K562 (cell line): Measurements from ENCODE around the gene SLPI. TPM values are rescaled to one million over a fixed set of nuclear protein-coding genes. Genes with fewer than 3 reads are reported as not detected.

Source experiments
- ARNT ChIP-seq, 2 experiments: fragments of 450-650 bp; IDR thresholded peaks; 2 replicates each; pipeline ENCODE4 v1.6.1; 2016; ENCODE audit warnings: mild to moderate bottlenecking in 1 of 2
- CBX8 ChIP-seq: fragments of 200-600 bp; sonication (generic); IDR thresholded peaks from 2 replicates; pipeline ENCODE4 v1.6.1; 2012; ENCODE audit warnings: borderline replicate concordance, mixed run types, low read depth, mild to moderate bottlenecking, moderate library complexity, mixed read lengths, low read length, control low read depth, inconsistent platforms; ENCODE audit not compliant: poor library complexity, severe bottlenecking; ENCODE audit errors: extremely low read depth
- CEBPB ChIP-seq: fragments of 450-650 bp; IDR thresholded peaks from 2 replicates; pipeline ENCODE4 v1.6.1; 2016; ENCODE audit warnings: missing genetic modification characterization, missing compliant biosample characterization
- FIP1L1 ChIP-seq: fragments of 200-400 bp; formaldehyde crosslinking; IDR thresholded peaks from 2 replicates; pipeline ENCODE4 v1.6.1; 2018; ENCODE audit warnings: mild to moderate bottlenecking, low read depth, low read length; ENCODE audit not compliant: poor library complexity, severe bottlenecking
- JUNB ChIP-seq: fragments of 450-650 bp; formaldehyde crosslinking; conservative IDR thresholded peaks from 2 replicates; pipeline ENCODE4 v1.4.0; 2020; ENCODE audit warnings: mild to moderate bottlenecking
- KAT2B ChIP-seq: IDR thresholded peaks from one replicate; pipeline ENCODE4 v1.6.1; 2012; ENCODE audit warnings: low read depth, mild to moderate bottlenecking, control low read depth, inconsistent platforms, low read length, moderate library complexity
- MBD2 ChIP-seq: sonication (generic); IDR thresholded peaks from 2 replicates; pipeline ENCODE4 v1.6.1; 2016; ENCODE audit warnings: low read depth, borderline replicate concordance
- MCM2 ChIP-seq: fragments of 450-650 bp; IDR thresholded peaks from 2 replicates; pipeline ENCODE4 v1.6.1; 2017; ENCODE audit warnings: low read depth, mild to moderate bottlenecking
- PRDM10 ChIP-seq: fragments of 450-650 bp; IDR thresholded peaks from 2 replicates; pipeline ENCODE4 v1.6.1; 2018; ENCODE audit not compliant: partially characterized antibody
- SETDB1 ChIP-seq: IDR thresholded peaks from one replicate; pipeline ENCODE4 v1.6.1; 2012; ENCODE audit warnings: low read length, control low read depth, inconsistent platforms
- STAT5A ChIP-seq: IDR thresholded peaks from 2 replicates; pipeline ENCODE4 v1.6.1; 2012; ENCODE audit warnings: low read length, inconsistent platforms, borderline replicate concordance
- TFAM ChIP-seq: fragments of 250-450 bp; sonication (Bioruptor Pico); conservative IDR thresholded peaks from 2 replicates; pipeline ENCODE4 v1.5.0; 2021; ENCODE audit warnings: mild to moderate bottlenecking, moderate library complexity
- ZBED1 ChIP-seq: IDR thresholded peaks from 2 replicates; pipeline ENCODE4 v1.6.1; 2014
- ZNF780A ChIP-seq: fragments of 250-450 bp; sonication (Bioruptor Pico); IDR thresholded peaks from 2 replicates; pipeline ENCODE4 v1.5.0; 2021; ENCODE audit warnings: mild to moderate bottlenecking
- polyA plus RNA-seq, 8 experiments: library from polyadenylated mRNA; depleted of rRNA in 4 of 8; stranded (reverse) in 5 of 8; unstranded in 3 of 8; fragments of >200 nt; fragmentation: Nextera tagmentation in 2 of 8; fragmentation: Illumina TruSeq in 1 of 8; extraction: Ambion mirVana in 2 of 8; extraction: Trizol in 1 of 8; gene quantifications; 2 replicates each; pipeline versions ENCODE4 v1.2.1 to v1.2.3, GENCODE V29; 2011 to 2014; ENCODE audit warnings: inconsistent platforms in 1 of 8, missing spikeins in 1 of 8
- total RNA-seq, 7 experiments: library from RNA; depleted of rRNA in 6 of 7; stranded (reverse); fragments of >200 nt in 6 of 7; fragmentation: Illumina TruSeq in 2 of 7; extraction: Trizol in 2 of 7; gene quantifications; 2 replicates each; pipeline versions ENCODE4 v1.2.1 to v1.2.3, GENCODE V29; 2011 to 2021; ENCODE audit warnings: low replicate concordance in 1 of 7

The SLPI gene
- total and polyA plus RNA-seq, 9 of the 15 experiments (the other 6 are each of a cell fraction or from before 2014, with no cell fraction given) = 0.78 TPM; not detected in 8

- TF ChIP-seq PRDM10 = peak; percentile 40
- no peak for TF ChIP-seq MCM2
- peak; percentile 65 for TF ChIP-seq FIP1L1
- no peak for TF ChIP-seq JUNB (CRISPR knock-in tag)
- no peak for TF ChIP-seq ZBED1
- no peak for TF ChIP-seq ARNT (IDR thresholded peaks at IDR 0.05)
- no peak for TF ChIP-seq KAT2B
- TF ChIP-seq SETDB1 = no peak
- TF ChIP-seq CEBPB (tag) = no peak
- no peak for TF ChIP-seq CBX8
- TF ChIP-seq ZNF780A (CRISPR knock-in tag) = no peak
- no peak for TF ChIP-seq STAT5A
- TF ChIP-seq TFAM (CRISPR knock-in tag) = no peak
- TF ChIP-seq MBD2 = no peak
These were observed 39.0 kb upstream of the SLPI start (continued) for GRCh38 chr20:45293041-45294002.
